Nucleus accumbens (tissue), 56 donors: ENCODE data around the gene ZBTB4.
A peak's percentile ranks its signal among the peaks of the same experiment; 100 is the strongest.

Source experiments
- DNase-seq, 56 donors: peaks; one replicate each; lab custom pipeline; 2025; lab: John Stamatoyannopoulos, UW

The ZBTB4 gene

GRCh38 chr17:7479213-7480088, at the start of gene ZBTB4:
TSS of gene ZBTB4 (minus strand) at chr17:7479631. CDS start at chr17:7466801, 12,830 bp downstream.
- DNase-seq: peak in 43 of 56 donors; percentile 29 to 79 (median 62)

- no peak for DNase-seq
Measured at GRCh38 chr17:7528842-7529241, 49.4 kb upstream of the ZBTB4 start.

GRCh38 chr17:7523033-7523432, 43.6 kb upstream of the ZBTB4 start:
- DNase-seq: peak in 1 of 56 donors; percentile 12

- DNase-seq: no peak
Measured at GRCh38 chr17:7515911-7516610, 36.6 kb upstream of the ZBTB4 start.

GRCh38 chr17:7513850-7514419, 34.5 kb upstream of the ZBTB4 start:
- no peak for DNase-seq

GRCh38 chr17:7512824-7513540, 33.6 kb upstream of the ZBTB4 start:
- DNase-seq: no peak

- DNase-seq: no peak
Measured at GRCh38 chr17:7512105-7512504, 32.7 kb upstream of the ZBTB4 start.

GRCh38 chr17:7511108-7511507, 31.7 kb upstream of the ZBTB4 start:
- DNase-seq: no peak

- DNase-seq: no peak
Measured at GRCh38 chr17:7509937-7510336, 30.5 kb upstream of the ZBTB4 start.

- DNase-seq: no peak
Measured at GRCh38 chr17:7508846-7509245, 29.4 kb upstream of the ZBTB4 start.

GRCh38 chr17:7508145-7508544, 28.7 kb upstream of the ZBTB4 start:
- DNase-seq: no peak

GRCh38 chr17:7503521-7503920, 24.1 kb upstream of the ZBTB4 start:
- DNase-seq: no peak

GRCh38 chr17:7502987-7503386, 23.6 kb upstream of the ZBTB4 start:
- DNase-seq: no peak

- DNase-seq: no peak
Measured at GRCh38 chr17:7502171-7502847, 22.9 kb upstream of the ZBTB4 start.

GRCh38 chr17:7501729-7502128, 22.3 kb upstream of the ZBTB4 start:
- DNase-seq: no peak

GRCh38 chr17:7499161-7499560, 19.7 kb upstream of the ZBTB4 start:
- DNase-seq: no peak

- no peak for DNase-seq
Measured at GRCh38 chr17:7497636-7498035, 18.2 kb upstream of the ZBTB4 start.

- DNase-seq: no peak
Measured at GRCh38 chr17:7497228-7497627, 17.8 kb upstream of the ZBTB4 start.

- DNase-seq: no peak
Measured at GRCh38 chr17:7496470-7497183, 17.2 kb upstream of the ZBTB4 start.
